H9 (cell line): ENCODE results near the gene RYR3. TPM values are rescaled to one million over a fixed set of nuclear protein-coding genes. Genes with fewer than 3 reads are reported as not detected.
A peak's percentile ranks its signal among the peaks of the same experiment; 100 is the strongest.

Experiments used
- DNase-seq: peaks from one replicate; pipeline ENCODE4 v3.0.0-alpha.2; 2017
- H2AFZ ChIP-seq: one replicate; pipeline ENCODE4 v1.6.1; 2013; ENCODE audit warnings: mild to moderate bottlenecking, low read length, control low read depth, moderate library complexity
- H2AK5ac ChIP-seq: 2 replicates; pipeline ENCODE4 v1.6.1; 2013; ENCODE audit warnings: low read length, control low read depth, mixed read lengths; ENCODE audit not compliant: insufficient read length
- H2BK120ac ChIP-seq: one replicate; pipeline ENCODE4 v1.6.1; 2013; ENCODE audit warnings: low read depth, mild to moderate bottlenecking, low read length, control low read depth, inconsistent platforms; ENCODE audit not compliant: poor library complexity, severe bottlenecking
- H2BK12ac ChIP-seq: 2 replicates; pipeline ENCODE4 v1.6.1; 2013; ENCODE audit warnings: low read length, control low read depth, mixed read lengths, low read depth; ENCODE audit not compliant: insufficient read length
- H2BK15ac ChIP-seq: 2 replicates; pipeline ENCODE4 v1.6.1; 2013; ENCODE audit warnings: low read depth, low read length, control low read depth
- H2BK20ac ChIP-seq: one replicate; pipeline ENCODE4 v1.6.1; 2013; ENCODE audit warnings: low read depth, mild to moderate bottlenecking, low read length, control low read depth, inconsistent platforms; ENCODE audit not compliant: poor library complexity, severe bottlenecking
- H2BK5ac ChIP-seq: 2 replicates; pipeline ENCODE4 v1.6.1; 2013; ENCODE audit warnings: low read length, control low read depth, mixed read lengths; ENCODE audit not compliant: insufficient read length
- H3K14ac ChIP-seq: 2 replicates; pipeline ENCODE4 v1.6.1; 2013; ENCODE audit warnings: low read length, control low read depth; ENCODE audit not compliant: insufficient read depth
- H3K18ac ChIP-seq: 2 replicates; pipeline ENCODE4 v1.6.1; 2013; ENCODE audit warnings: low read depth, mild to moderate bottlenecking, mixed read lengths, low read length, control low read depth; ENCODE audit not compliant: insufficient read length
- H3K23ac ChIP-seq: 2 replicates; pipeline ENCODE4 v1.6.1; 2013; ENCODE audit warnings: low read length, control low read depth, mixed read lengths, low read depth; ENCODE audit not compliant: insufficient read length
- H3K23me2 ChIP-seq: 2 replicates; pipeline ENCODE4 v1.6.1; 2013; ENCODE audit warnings: low read depth, mild to moderate bottlenecking, mixed read lengths, low read length, control low read depth; ENCODE audit not compliant: insufficient read length, poor library complexity, severe bottlenecking
- H3K27ac ChIP-seq: 2 replicates; pipeline ENCODE4 v1.5.1; 2013; ENCODE audit warnings: low read length, control low read depth, mixed read lengths, low read depth; ENCODE audit not compliant: insufficient read length
- H3K27me3 ChIP-seq: 2 replicates; pipeline ENCODE4 v1.6.1; 2013; ENCODE audit warnings: low read length, control low read depth, inconsistent platforms; ENCODE audit not compliant: insufficient read depth
- H3K4ac ChIP-seq: 2 replicates; pipeline ENCODE4 v1.6.1; 2013; ENCODE audit warnings: low read depth, mild to moderate bottlenecking, control low read depth, inconsistent platforms, low read length, moderate library complexity
- H3K4me1 ChIP-seq: 2 replicates; pipeline ENCODE4 v1.6.1; 2013; ENCODE audit warnings: low read length, control low read depth, inconsistent platforms; ENCODE audit not compliant: insufficient read depth
- H3K4me2 ChIP-seq: 2 replicates; pipeline ENCODE4 v1.6.1; 2013; ENCODE audit warnings: low read length, control low read depth, mixed read lengths; ENCODE audit not compliant: insufficient read length, insufficient read depth
- H3K56ac ChIP-seq: 2 replicates; pipeline ENCODE4 v1.6.1; 2013; ENCODE audit warnings: low read depth, mild to moderate bottlenecking, mixed read lengths, low read length, control low read depth; ENCODE audit not compliant: insufficient read length
- H3K79me1 ChIP-seq: 2 replicates; pipeline ENCODE4 v1.6.1; 2013; ENCODE audit warnings: low read depth, mild to moderate bottlenecking, moderate library complexity, low read length, control low read depth, inconsistent platforms; ENCODE audit not compliant: insufficient read depth, poor library complexity, severe bottlenecking
- H3K79me2 ChIP-seq: 2 replicates; pipeline ENCODE4 v1.6.1; 2013; ENCODE audit warnings: low read length, control low read depth, inconsistent platforms; ENCODE audit not compliant: insufficient read depth
- H3K9ac ChIP-seq: 2 replicates; pipeline ENCODE4 v1.6.1; 2013; ENCODE audit warnings: low read length, control low read depth, mixed read lengths; ENCODE audit not compliant: insufficient read length; ENCODE audit errors: extremely low read depth
- H3K9me3 ChIP-seq: one replicate; pipeline ENCODE4 v1.6.1; 2013; ENCODE audit warnings: low read depth, low read length, inconsistent platforms; ENCODE audit not compliant: control insufficient read depth
- H3T11ph ChIP-seq: one replicate; pipeline ENCODE4 v1.6.1; 2013; ENCODE audit warnings: mild to moderate bottlenecking, low read length, control low read depth, inconsistent platforms
- H4K20me1 ChIP-seq: one replicate; pipeline ENCODE4 v1.6.1; 2013; ENCODE audit not compliant: control insufficient read depth, insufficient read length, insufficient read depth
- H4K5ac ChIP-seq: 2 replicates; pipeline ENCODE4 v1.6.1; 2013; ENCODE audit warnings: low read depth, mild to moderate bottlenecking, mixed read lengths, low read length, control low read depth; ENCODE audit not compliant: insufficient read length
- H4K8ac ChIP-seq: replicated peaks from 2 replicates; pipeline ENCODE4 v1.6.1; 2013; ENCODE audit warnings: low read length, control low read depth, mixed read lengths, low read depth; ENCODE audit not compliant: insufficient read length
- H4K91ac ChIP-seq: 2 replicates; pipeline ENCODE4 v1.6.1; 2013; ENCODE audit warnings: low read depth, mild to moderate bottlenecking, moderate library complexity, mixed read lengths, low read length, control low read depth; ENCODE audit not compliant: insufficient read length
- H3K27ac Mint-ChIP-seq, 3 experiments: 2 replicates in 2 of 3; 3 replicates in 1 of 3; pipeline ENCODE4 v1.8.0; 2020 to 2021; ENCODE audit warnings: mixed read lengths in 3 of 3, mild to moderate bottlenecking in 1 of 3, moderate library complexity in 1 of 3
- H3K27me3 Mint-ChIP-seq: 2 replicates; pipeline ENCODE4 v1.8.0; 2021; ENCODE audit warnings: low read depth, mild to moderate bottlenecking, moderate library complexity, mixed read lengths
- H3K36me3 Mint-ChIP-seq, 3 experiments: 2 replicates in 2 of 3; 3 replicates in 1 of 3; pipeline ENCODE4 v1.8.0; 2020 to 2021; ENCODE audit warnings: low read depth in 3 of 3, mixed read lengths in 3 of 3; ENCODE audit not compliant: insufficient read depth in 1 of 3
- H3K4me1 Mint-ChIP-seq, 2 experiments: 2 replicates each; pipeline ENCODE4 v1.8.0; 2020; ENCODE audit warnings: mixed read lengths in 2 of 2
- H3K4me3 Mint-ChIP-seq, 2 experiments: 2 replicates in 1 of 2; 3 replicates in 1 of 2; pipeline ENCODE4 v1.8.0; 2020 to 2021; ENCODE audit warnings: mild to moderate bottlenecking in 2 of 2, mixed read lengths in 2 of 2, moderate library complexity in 1 of 2
- H3K9me3 Mint-ChIP-seq, 2 experiments: 2 replicates in 1 of 2; 3 replicates in 1 of 2; pipeline ENCODE4 v1.8.0; 2020; ENCODE audit warnings: mild to moderate bottlenecking in 2 of 2, mixed read lengths in 2 of 2, moderate library complexity in 1 of 2
- WGBS: extraction: QIAGEN DNeasy Blood & Tissue Kit; methylation state at CpG from one replicate; pipeline ENCODE4 v1.1.7; 2013; ENCODE audit warnings: missing lambda C conversion rate, low lambda C conversion rate, mixed read lengths; ENCODE audit not compliant: insufficient read length; ENCODE audit errors: extremely low coverage; 5-methylcytosine and 5-hydroxymethylcytosine counted together
- total RNA-seq: library from RNA; stranded (reverse); gene quantifications from 2 replicates; pipeline ENCODE4 v1.2.1, GENCODE V29; 2021
- TF ChIP-seq, protein P1 (sequence below): fragments of 200-600 bp; sonication (generic); conservative IDR thresholded peaks from 3 replicates; pipeline ENCODE4 v1.8.0; 2021; ENCODE audit warnings: antibody characterized with exemption, mild to moderate bottlenecking

RYR3 gene
- total RNA-seq, 1 experiment from 2014 or later: 0.85 TPM

- no peak overlapping the region for H2BK15ac ChIP-seq
- H3K27ac ChIP-seq: no peak overlapping the region
- no peaks in the 10 kb centered on the region for H3K4me1 ChIP-seq
- no peak overlapping the region for H3K4ac ChIP-seq
- H3K9ac ChIP-seq: no peak overlapping the region
- peak overlapping the region in 1 of 3 experiments; percentile 65; a peak in 1 of 7 replicates for H3K27ac Mint-ChIP-seq
- H2BK120ac ChIP-seq: no peak overlapping the region
- H2BK20ac ChIP-seq: no peak overlapping the region
- no peak for DNase-seq
- no peaks in the 10 kb centered on the region for H4K20me1 ChIP-seq
- no peak overlapping the region for H4K8ac ChIP-seq
- no peaks in the 10 kb centered on the region for H3K36me3 Mint-ChIP-seq
- H4K5ac ChIP-seq: no peak overlapping the region
- H3K9me3 ChIP-seq: no peaks in the 10 kb centered on the region
- H3K79me1 ChIP-seq: no peaks in the 10 kb centered on the region
- TF ChIP-seq, protein P1, sequence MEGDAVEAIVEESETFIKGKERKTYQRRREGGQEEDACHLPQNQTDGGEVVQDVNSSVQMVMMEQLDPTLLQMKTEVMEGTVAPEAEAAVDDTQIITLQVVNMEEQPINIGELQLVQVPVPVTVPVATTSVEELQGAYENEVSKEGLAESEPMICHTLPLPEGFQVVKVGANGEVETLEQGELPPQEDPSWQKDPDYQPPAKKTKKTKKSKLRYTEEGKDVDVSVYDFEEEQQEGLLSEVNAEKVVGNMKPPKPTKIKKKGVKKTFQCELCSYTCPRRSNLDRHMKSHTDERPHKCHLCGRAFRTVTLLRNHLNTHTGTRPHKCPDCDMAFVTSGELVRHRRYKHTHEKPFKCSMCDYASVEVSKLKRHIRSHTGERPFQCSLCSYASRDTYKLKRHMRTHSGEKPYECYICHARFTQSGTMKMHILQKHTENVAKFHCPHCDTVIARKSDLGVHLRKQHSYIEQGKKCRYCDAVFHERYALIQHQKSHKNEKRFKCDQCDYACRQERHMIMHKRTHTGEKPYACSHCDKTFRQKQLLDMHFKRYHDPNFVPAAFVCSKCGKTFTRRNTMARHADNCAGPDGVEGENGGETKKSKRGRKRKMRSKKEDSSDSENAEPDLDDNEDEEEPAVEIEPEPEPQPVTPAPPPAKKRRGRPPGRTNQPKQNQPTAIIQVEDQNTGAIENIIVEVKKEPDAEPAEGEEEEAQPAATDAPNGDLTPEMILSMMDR: no peak
- H3K27me3 ChIP-seq: no peaks in the 10 kb centered on the region
- WGBS: no CpG with 5 or more reads among the region's 4 CpGs
- H3K79me2 ChIP-seq: no peaks in the 10 kb centered on the region
- no peak overlapping the region for H3K23ac ChIP-seq
- H4K91ac ChIP-seq: no peak overlapping the region
- H3K4me2 ChIP-seq: no peak overlapping the region
- no peak overlapping the region for H2BK12ac ChIP-seq
- no peaks in the 10 kb centered on the region; the same call in 1 of the 2 replicates for H3K27me3 Mint-ChIP-seq
- H3K18ac ChIP-seq: no peak overlapping the region
- no peak overlapping the region for H3K14ac ChIP-seq
- no peak overlapping the region for H2AFZ ChIP-seq
- no peak overlapping the region for H3T11ph ChIP-seq
- no peak overlapping the region for H2AK5ac ChIP-seq
- H3K9me3 Mint-ChIP-seq: no peaks in the 10 kb centered on the region
- no peaks in the 10 kb centered on the region for H3K23me2 ChIP-seq
- H3K4me3 Mint-ChIP-seq: no peak overlapping the region
- no peak overlapping the region for H3K56ac ChIP-seq
- peaks cover 6 to 7% of the 10 kb centered on the region in 2 experiments; a peak in 3 of 4 replicates for H3K4me1 Mint-ChIP-seq
- no peak overlapping the region for H2BK5ac ChIP-seq
These were observed 137.4 kb downstream of the RYR3 start for GRCh38 chr15:33448151-33448550.
